Stomach (tissue), 4 donors: ENCODE data around the gene PSENEN.

Experiments
- CTCF ChIP-seq, 7 experiments: fragments of 450-650 bp in 4 of 7; fragments of 200-600 bp in 3 of 7; sonication (generic) in 3 of 7; IDR thresholded peaks; one replicate each; pipeline ENCODE4 v1.5.1; 2016 to 2019; ENCODE audit warnings: antibody characterized with exemption in 7 of 7, control low read depth in 2 of 7, mild to moderate bottlenecking in 1 of 7
- POLR2A ChIP-seq, 4 donors: fragments of 450-650 bp; IDR thresholded peaks; one replicate each; pipeline ENCODE4 v1.6.1; 2016; ENCODE audit warnings: antibody characterized with exemption in 4 of 4, control low read depth in 2 of 4, mild to moderate bottlenecking in 1 of 4, moderate library complexity in 1 of 4
- POLR2AphosphoS5 ChIP-seq, 3 donors: sonication (generic); formaldehyde crosslinking; IDR thresholded peaks; one replicate each; pipeline ENCODE4 v1.6.1; 2016; ENCODE audit warnings: antibody characterized with exemption in 3 of 3

- TF ChIP-seq POLR2A (IDR thresholded peaks at IDR 0.05) (no peak), CTCF (IDR thresholded peaks at IDR 0.05) (no peak), POLR2AphosphoS5 (IDR thresholded peaks at IDR 0.05) (no peak)
Observed at GRCh38 chr19:35718345-35719041, 27.0 kb upstream of the PSENEN start.
